HepG2 (cell line): ENCODE data around the gene TMCO4. TPM values are rescaled to one million over a fixed set of nuclear protein-coding genes. Genes with fewer than 3 reads are reported as not detected.
A peak's percentile ranks its signal among the peaks of the same experiment; 100 is the strongest.

Experiments used
- ATAC-seq: fragments of 200-7000 bp; cut with Tn5 transposase; 3 replicates; pipeline ENCODE4 v1.9.1; 2020; ENCODE audit warnings: mild to moderate bottlenecking, moderate library complexity
- BruUV-seq: library from RNA; stranded (reverse); fragments of 400-500 nt; replicated peaks from 2 replicates; lab custom pipeline; 2021; lab: Mats Ljungman, UMichigan
- CTCF ChIA-PET: fragments of 300-600 bp; formaldehyde crosslinking; extraction: SDS; loops from one replicate; lab custom pipeline; 2021; ENCODE audit warnings: low total read pairs, inconsistent platforms, low intra/inter-chr PET ratio; lab: Yijun Ruan, JAX
- POLR2A ChIA-PET: fragments of 350-600 bp; sonication (Branson Sonifier 250); formaldehyde crosslinking; loops from one replicate; lab custom pipeline; 2020; ENCODE audit warnings: antibody characterized with exemption, inconsistent platforms; lab: Yijun Ruan, JAX
- DNase-seq: peaks from one replicate; pipeline ENCODE4 v3.0.0-alpha.2; 2015; ENCODE audit warnings: low spot score
- FAIRE-seq: peaks from 3 replicates; lab custom pipeline; 2011; peaks lifted over from hg19 to GRCh38; lab: Jason Lieb, UNC
- H2AFZ ChIP-seq: one replicate; pipeline ENCODE4 v1.6.1; 2011; ENCODE audit warnings: low read length, inconsistent platforms
- H3K27ac ChIP-seq: fragments of 300-600 bp; 3 replicates; pipeline ENCODE4 v1.8.0; 2011; ENCODE audit warnings: mixed run types, mild to moderate bottlenecking, mixed read lengths, low read length, inconsistent platforms; ENCODE audit not compliant: insufficient read depth; ENCODE audit errors: extremely low read length
- H3K27me3 ChIP-seq, 2 experiments: fragments of 200-600 bp in 1 of 2; 2 replicates in 1 of 2; 3 replicates in 1 of 2; pipeline versions ENCODE4 v1.6.0 to v1.8.0; 2011; ENCODE audit warnings: low read length in 2 of 2, mild to moderate bottlenecking in 2 of 2, moderate library complexity in 2 of 2, inconsistent platforms in 1 of 2; ENCODE audit not compliant: insufficient read depth in 2 of 2, control insufficient read depth in 1 of 2
- H3K36me3 ChIP-seq, 2 experiments: fragments of 200-600 bp in 1 of 2; replicated peaks in 1 of 2; 2 replicates in 1 of 2; 3 replicates in 1 of 2; pipeline versions ENCODE4 v1.5.1 to v1.8.0; 2011; ENCODE audit warnings: low read length in 2 of 2, inconsistent platforms in 1 of 2; ENCODE audit not compliant: insufficient read depth in 2 of 2, control insufficient read depth in 1 of 2
- H3K4me1 ChIP-seq: 2 replicates; pipeline ENCODE4 v1.5.1; 2012; ENCODE audit warnings: low read length, inconsistent platforms; ENCODE audit not compliant: insufficient read depth
- H3K4me2 ChIP-seq: 2 replicates; pipeline ENCODE4 v1.6.0; 2011; ENCODE audit warnings: low read depth, low read length, inconsistent platforms
- H3K4me3 ChIP-seq, 3 experiments: fragments of 200-600 bp in 1 of 3; sonication (generic), shearing (Covaris generic) in 1 of 3; replicated peaks in 1 of 3; 2 replicates each; pipeline ENCODE4 v1.5.1; 2011 to 2016; ENCODE audit warnings: low read length in 3 of 3, inconsistent platforms in 2 of 3, low read depth in 2 of 3, mild to moderate bottlenecking in 2 of 3, control low read depth in 1 of 3, mixed read lengths in 1 of 3; ENCODE audit not compliant: insufficient read depth in 1 of 3
- H3K79me2 ChIP-seq: one replicate; pipeline ENCODE4 v1.6.1; 2011; ENCODE audit warnings: low read length, inconsistent platforms; ENCODE audit not compliant: insufficient read depth
- H3K9ac ChIP-seq: 2 replicates; pipeline ENCODE4 v1.6.0; 2011; ENCODE audit warnings: mild to moderate bottlenecking, low read depth, low read length, inconsistent platforms; ENCODE audit not compliant: insufficient read depth
- H3K9me3 ChIP-seq: 2 replicates; pipeline ENCODE4 v1.5.1; 2012; ENCODE audit warnings: mild to moderate bottlenecking, low read length
- H4K20me1 ChIP-seq: 2 replicates; pipeline ENCODE4 v1.6.0; 2011; ENCODE audit warnings: inconsistent platforms, mild to moderate bottlenecking, low read length, moderate library complexity; ENCODE audit not compliant: insufficient read depth
- BCL6 ChIP-seq: IDR thresholded peaks from 2 replicates; pipeline ENCODE4 v1.6.1; 2016; ENCODE audit warnings: missing genetic modification reagents, missing compliant biosample characterization
- CHD2 ChIP-seq: IDR thresholded peaks from 2 replicates; pipeline ENCODE4 v1.6.1; 2011; ENCODE audit warnings: low read depth, low read length, improper control_type of control experiment
- GATAD1 ChIP-seq: IDR thresholded peaks from 2 replicates; pipeline ENCODE4 v1.6.1; 2016; ENCODE audit warnings: missing genetic modification reagents, missing compliant biosample characterization
- IRX3 ChIP-seq: sonication (generic); formaldehyde crosslinking; IDR thresholded peaks from 2 replicates; pipeline ENCODE4 v1.8.1; 2023; ENCODE audit warnings: mild to moderate bottlenecking, low read depth, missing genetic modification reagents, borderline replicate concordance
- MAF1 ChIP-seq: sonication (generic); formaldehyde crosslinking; IDR thresholded peaks from 2 replicates; pipeline ENCODE4 v1.5.0; 2020; ENCODE audit warnings: missing genetic modification reagents, borderline replicate concordance
- MNT ChIP-seq: fragments of 450-650 bp; IDR thresholded peaks from 2 replicates; pipeline ENCODE4 v1.6.1; 2016
- MTA1 ChIP-seq: sonication (generic); formaldehyde crosslinking; IDR thresholded peaks from 2 replicates; pipeline ENCODE4 v1.4.0; 2020; ENCODE audit warnings: missing genetic modification reagents, mild to moderate bottlenecking, borderline replicate concordance
- PHF21A ChIP-seq: sonication (generic); formaldehyde crosslinking; IDR thresholded peaks from 2 replicates; pipeline ENCODE4 v1.5.0; 2020; ENCODE audit warnings: mild to moderate bottlenecking, missing genetic modification reagents
- ZNF224 ChIP-seq: sonication (generic); formaldehyde crosslinking; IDR thresholded peaks from 2 replicates; pipeline ENCODE4 v1.5.0; 2020; ENCODE audit warnings: mild to moderate bottlenecking, missing genetic modification reagents
- ZNF335 ChIP-seq: sonication (generic); formaldehyde crosslinking; IDR thresholded peaks from 2 replicates; pipeline ENCODE4 v1.4.0; 2020; ENCODE audit warnings: missing genetic modification reagents
- ZNF33B ChIP-seq: sonication (generic); formaldehyde crosslinking; IDR thresholded peaks from 2 replicates; pipeline ENCODE4 v1.5.1; 2020; ENCODE audit warnings: mild to moderate bottlenecking, missing genetic modification reagents
- WGBS: methylation state at CpG from one replicate; pipeline ENCODE4 v1.1.6; 2017; ENCODE audit warnings: low lambda C conversion rate; 5-methylcytosine and 5-hydroxymethylcytosine counted together
- in situ Hi-C: cut with HindIII; loops from 2 replicates; pipeline ENCODE4 v1.10.0; 2017; ENCODE audit warnings: low pct_unique_long_range_greater_than_20kb; ENCODE audit not compliant: extremely low pct_ligation_motif_present
- intact Hi-C: fragments of 100-400 bp; cut with micrococcal nuclease; formaldehyde crosslinking; loops from one replicate; pipeline ENCODE4 v1.10.0; 2022; ENCODE audit not compliant: unreplicated experiment
- polyA plus RNA-seq, 8 experiments: library from polyadenylated mRNA; depleted of rRNA in 3 of 8; stranded (reverse) in 7 of 8; unstranded in 1 of 8; fragments of >200 nt; fragmentation: Illumina TruSeq in 4 of 8; extraction: Trizol in 4 of 8; gene quantifications; 2 replicates each; pipeline versions ENCODE4 v1.2.1 to v1.2.3, GENCODE V29; 2011 to 2016; ENCODE audit warnings: low read depth in 4 of 8, missing spikeins in 1 of 8, mixed read lengths in 1 of 8; ENCODE audit not compliant: insufficient read depth in 1 of 8
- total RNA-seq, 5 experiments: library from RNA; depleted of rRNA; stranded (reverse); fragments of >200 nt; fragmentation: Illumina TruSeq; extraction: Trizol; gene quantifications; 2 replicates each; pipeline ENCODE4 v1.2.3, GENCODE V29; 2016; ENCODE audit warnings: low read depth in 1 of 5
- TF ChIP-seq, protein P1 (sequence below): IDR thresholded peaks from 2 replicates; pipeline ENCODE4 v1.6.1; 2012; ENCODE audit warnings: low read length, improper control_type of control experiment

TMCO4 gene
- total and polyA plus RNA-seq, 2 of the 13 experiments (the other 11 are each of a cell fraction or from before 2014, with no cell fraction given): 2.1 to 4.1 TPM

DNA sequence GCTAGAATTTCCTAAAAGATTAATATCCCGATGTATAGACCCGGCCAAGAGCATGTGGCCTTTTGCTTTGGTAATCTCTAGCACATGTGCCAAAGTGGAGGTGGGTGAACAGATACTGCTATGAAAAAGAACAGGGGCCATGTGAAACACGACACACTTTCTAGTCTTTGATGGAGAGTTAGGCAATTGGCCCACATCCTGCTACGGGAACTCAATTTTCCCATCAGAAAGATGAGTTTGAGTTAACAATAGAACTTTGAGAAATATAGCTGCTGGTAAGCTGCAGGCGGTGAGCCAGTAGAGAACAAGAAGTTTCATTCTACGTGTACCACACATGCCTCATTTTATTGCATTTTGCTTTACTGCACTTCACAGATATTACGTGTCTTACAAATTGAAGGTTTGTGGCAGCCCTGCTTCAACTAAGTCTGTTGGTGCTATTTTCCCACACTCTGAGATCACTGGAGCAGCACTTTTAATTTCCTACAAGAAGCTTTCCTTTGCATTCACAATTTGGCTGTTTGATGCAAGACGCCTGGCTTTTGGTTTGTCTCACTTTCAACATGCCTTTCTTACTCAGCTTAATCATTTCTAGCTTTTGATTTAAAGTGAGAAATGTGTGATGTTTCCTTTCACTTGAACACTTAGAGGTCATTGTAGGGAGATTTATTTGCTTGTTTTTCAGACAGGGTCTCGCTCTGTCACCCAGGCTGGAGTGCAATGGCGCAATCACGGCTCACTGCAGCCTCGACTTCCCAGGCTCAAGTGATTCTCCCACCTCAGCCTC lies 88.7 kb downstream of the TMCO4 start:
- no peak overlapping the region for H3K4me3 ChIP-seq
- ChIA-PET POLR2A (no interaction called here), CTCF (no interaction called here)
- in situ Hi-C loops: no loop called here
- intact Hi-C loops: no loop called here
- H3K4me2 ChIP-seq: no peak overlapping the region
- no peaks in the 10 kb centered on the region for H3K27me3 ChIP-seq
- TF ChIP-seq MNT (peak; percentile 78), GATAD1 (CRISPR knock-in tag) (no peak), ZNF33B (no peak), PHF21A (no peak), IRX3 (CRISPR knock-in tag) (no peak)
- H3K9ac ChIP-seq: no peak overlapping the region
- no peaks in the 10 kb centered on the region for H3K79me2 ChIP-seq
- H3K27ac ChIP-seq: no peak overlapping the region
- H3K9me3 ChIP-seq: no peaks in the 10 kb centered on the region
- H3K36me3 ChIP-seq: no peaks in the 10 kb centered on the region
- H2AFZ ChIP-seq: no peak overlapping the region
- H3K4me1 ChIP-seq: no peaks in the 10 kb centered on the region
- FAIRE-seq (no peak), ATAC-seq (no peak), DNase-seq (no peak)
- no TSS peak for BruUV-seq
- no peaks in the 10 kb centered on the region for H4K20me1 ChIP-seq
- 86% methylated on average over 12 of the region's 12 CpGs for WGBS

DNA sequence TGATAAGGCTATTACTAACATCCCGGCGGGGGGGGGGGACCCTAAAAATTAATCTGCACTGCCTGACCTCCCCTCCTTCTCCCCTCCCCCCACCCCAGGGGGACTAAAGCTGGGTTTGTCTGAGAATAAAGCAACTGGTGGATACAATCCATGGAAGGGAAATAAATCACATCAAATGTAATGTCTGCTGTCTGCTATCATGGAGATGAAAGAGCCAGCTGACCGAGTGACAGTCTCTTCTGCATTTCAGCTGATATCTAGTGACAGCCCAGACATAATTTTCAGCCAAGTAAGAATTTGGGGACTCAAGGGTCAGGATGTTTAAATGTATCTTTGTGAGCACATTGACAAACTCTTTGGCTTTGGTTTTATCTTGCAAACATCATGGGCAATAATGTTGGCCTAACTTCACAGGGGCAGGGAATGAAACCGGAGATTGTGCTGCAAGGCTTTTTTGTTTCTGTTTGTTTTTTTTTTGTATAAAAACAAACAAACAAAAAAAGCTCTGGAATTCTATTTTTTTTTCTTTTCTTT lies 90.4 kb downstream of the TMCO4 start:
- no peak overlapping the region for H3K4me2 ChIP-seq
- no peak overlapping the region for H3K9ac ChIP-seq
- H3K27me3 ChIP-seq: no peaks in the 10 kb centered on the region
- in situ Hi-C loops: no loop called here
- H2AFZ ChIP-seq: no peak overlapping the region
- intact Hi-C loops: no loop called here
- H3K4me3 ChIP-seq: no peak overlapping the region
- no peaks in the 10 kb centered on the region for H3K79me2 ChIP-seq
- no peaks in the 10 kb centered on the region for H3K9me3 ChIP-seq
- no peaks in the 10 kb centered on the region for H3K36me3 ChIP-seq
- FAIRE-seq: no peak
- no peaks in the 10 kb centered on the region for H4K20me1 ChIP-seq
- WGBS: 52% methylated on average over 4 of the region's 4 CpGs
- ATAC-seq: no peak
- no TSS peak for BruUV-seq
- H3K27ac ChIP-seq: no peak overlapping the region
- no peak for DNase-seq
- POLR2A ChIA-PET: no interaction called here
- H3K4me1 ChIP-seq: peaks cover 6% of the 10 kb centered on the region
- CTCF ChIA-PET: no interaction called here
- TF ChIP-seq CHD2 (no peak), ZNF335 (CRISPR knock-in tag) (no peak), BCL6 (CRISPR knock-in tag) (no peak), MAF1 (CRISPR knock-in tag) (no peak), MTA1 (CRISPR knock-in tag) (no peak), ZNF224 (no peak)
- TF ChIP-seq, protein P1, sequence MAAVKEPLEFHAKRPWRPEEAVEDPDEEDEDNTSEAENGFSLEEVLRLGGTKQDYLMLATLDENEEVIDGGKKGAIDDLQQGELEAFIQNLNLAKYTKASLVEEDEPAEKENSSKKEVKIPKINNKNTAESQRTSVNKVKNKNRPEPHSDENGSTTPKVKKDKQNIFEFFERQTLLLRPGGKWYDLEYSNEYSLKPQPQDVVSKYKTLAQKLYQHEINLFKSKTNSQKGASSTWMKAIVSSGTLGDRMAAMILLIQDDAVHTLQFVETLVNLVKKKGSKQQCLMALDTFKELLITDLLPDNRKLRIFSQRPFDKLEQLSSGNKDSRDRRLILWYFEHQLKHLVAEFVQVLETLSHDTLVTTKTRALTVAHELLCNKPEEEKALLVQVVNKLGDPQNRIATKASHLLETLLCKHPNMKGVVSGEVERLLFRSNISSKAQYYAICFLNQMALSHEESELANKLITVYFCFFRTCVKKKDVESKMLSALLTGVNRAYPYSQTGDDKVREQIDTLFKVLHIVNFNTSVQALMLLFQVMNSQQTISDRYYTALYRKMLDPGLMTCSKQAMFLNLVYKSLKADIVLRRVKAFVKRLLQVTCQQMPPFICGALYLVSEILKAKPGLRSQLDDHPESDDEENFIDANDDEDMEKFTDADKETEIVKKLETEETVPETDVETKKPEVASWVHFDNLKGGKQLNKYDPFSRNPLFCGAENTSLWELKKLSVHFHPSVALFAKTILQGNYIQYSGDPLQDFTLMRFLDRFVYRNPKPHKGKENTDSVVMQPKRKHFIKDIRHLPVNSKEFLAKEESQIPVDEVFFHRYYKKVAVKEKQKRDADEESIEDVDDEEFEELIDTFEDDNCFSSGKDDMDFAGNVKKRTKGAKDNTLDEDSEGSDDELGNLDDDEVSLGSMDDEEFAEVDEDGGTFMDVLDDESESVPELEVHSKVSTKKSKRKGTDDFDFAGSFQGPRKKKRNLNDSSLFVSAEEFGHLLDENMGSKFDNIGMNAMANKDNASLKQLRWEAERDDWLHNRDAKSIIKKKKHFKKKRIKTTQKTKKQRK: no peak
